ENCODE data around the gene KIF3A.
A peak's percentile ranks its signal among the peaks of the same experiment; 100 is the strongest.

The KIF3A gene

GRCh38 chr5:132776131-132776937 is 39.0 kb upstream of the KIF3A start:
- Histone ChIP-seq H3K4me3 (ENCODE audit: control insufficient read depth in 1 of 7, extremely low read depth in 1 of 7, insufficient read depth in 4 of 7, low read depth in 2 of 7, low read length in 6 of 7) (peak overlapping the region; percentile 51 to 81 (median 66)), H3K36me3 (ENCODE audit: control insufficient read depth in 4 of 4, insufficient read depth in 4 of 4, low read length in 3 of 4) (no peaks in the 10 kb centered on the region), H3K27ac (ENCODE audit: insufficient read depth in 1 of 2, low read depth in 1 of 2, low read length in 2 of 2, poor library complexity in 1 of 2, severe bottlenecking in 2 of 2) (peak overlapping the region in 1 of 2 experiments; percentile 56), H3K4me1 (ENCODE audit: control extremely low read depth in 1 of 4, control insufficient read depth in 4 of 4, insufficient read depth in 4 of 4, low read length in 3 of 4) (peaks cover 0 to 18% (median 16%) of the 10 kb centered on the region in 4 experiments), H3K9me3 (ENCODE audit: control extremely low read depth in 1 of 5, control insufficient read depth in 4 of 5, insufficient read depth in 2 of 5, low read depth in 1 of 5, low read length in 4 of 5) (no peaks in the 10 kb centered on the region), H3K27me3 (replicated peaks in 2 of 5; ENCODE audit: control insufficient read depth in 4 of 5, insufficient read depth in 5 of 5, low read length in 4 of 5) (peaks cover 3 to 60% (median 41%) of the 10 kb centered on the region in 5 experiments)
- WGBS (ENCODE audit: insufficient coverage), result 15% methylated on average over 38 of the region's 39 CpGs
- ChIA-PET POLR2A (no interaction called here), CTCF (interaction anchor here (1.2 to 3.2 kb wide), 4 partner anchors 19 to 107 kb away, joined by 3 to 10 read pairs (median 4); no protein-coding TSS in a partner anchor)
- peak in 2 of 3 donors; percentile 24 to 41 for DNase-seq

GRCh38 chr5:132775476-132775961 is 38.2 kb upstream of the KIF3A start:
- CTCF ChIA-PET, result interaction anchor here (0.9 to 3.2 kb wide), 5 partner anchors 18 to 108 kb away, joined by 3 to 10 read pairs (median 3); no protein-coding TSS in a partner anchor
- Histone ChIP-seq H3K9me3 (ENCODE audit: control extremely low read depth in 1 of 5, control insufficient read depth in 4 of 5, insufficient read depth in 2 of 5, low read depth in 1 of 5, low read length in 4 of 5) (no peaks in the 10 kb centered on the region), H3K36me3 (ENCODE audit: control insufficient read depth in 4 of 4, insufficient read depth in 4 of 4, low read length in 3 of 4) (no peaks in the 10 kb centered on the region), H3K27me3 (replicated peaks in 2 of 5; ENCODE audit: control insufficient read depth in 4 of 5, insufficient read depth in 5 of 5, low read length in 4 of 5) (peaks cover 3 to 55% (median 42%) of the 10 kb centered on the region in 5 experiments), H3K27ac (ENCODE audit: insufficient read depth in 1 of 2, low read depth in 1 of 2, low read length in 2 of 2, poor library complexity in 1 of 2, severe bottlenecking in 2 of 2) (peak overlapping the region in 1 of 2 experiments; percentile 56), H3K4me3 (ENCODE audit: control insufficient read depth in 1 of 7, extremely low read depth in 1 of 7, insufficient read depth in 4 of 7, low read depth in 2 of 7, low read length in 6 of 7) (no peak overlapping the region), H3K4me1 (ENCODE audit: control extremely low read depth in 1 of 4, control insufficient read depth in 4 of 4, insufficient read depth in 4 of 4, low read length in 3 of 4) (peaks cover 0 to 18% (median 14%) of the 10 kb centered on the region in 4 experiments)
- WGBS (ENCODE audit: insufficient coverage), result 85% methylated on average over 2 of the region's 7 CpGs
- POLR2A ChIA-PET, result no interaction called here
- DNase-seq, result no peak

- Histone ChIP-seq H3K4me1 (ENCODE audit: control extremely low read depth in 1 of 4, control insufficient read depth in 4 of 4, insufficient read depth in 4 of 4, low read length in 3 of 4) (peaks cover 0 to 18% (median 14%) of the 10 kb centered on the region in 4 experiments), H3K36me3 (ENCODE audit: control insufficient read depth in 4 of 4, insufficient read depth in 4 of 4, low read length in 3 of 4) (no peaks in the 10 kb centered on the region), H3K27me3 (replicated peaks in 2 of 5; ENCODE audit: control insufficient read depth in 4 of 5, insufficient read depth in 5 of 5, low read length in 4 of 5) (peaks cover 2 to 53% (median 42%) of the 10 kb centered on the region in 5 experiments), H3K9me3 (ENCODE audit: control extremely low read depth in 1 of 5, control insufficient read depth in 4 of 5, insufficient read depth in 2 of 5, low read depth in 1 of 5, low read length in 4 of 5) (no peaks in the 10 kb centered on the region), H3K27ac (ENCODE audit: insufficient read depth in 1 of 2, low read depth in 1 of 2, low read length in 2 of 2, poor library complexity in 1 of 2, severe bottlenecking in 2 of 2) (no peak overlapping the region), H3K4me3 (ENCODE audit: control insufficient read depth in 1 of 7, extremely low read depth in 1 of 7, insufficient read depth in 4 of 7, low read depth in 2 of 7, low read length in 6 of 7) (no peak overlapping the region)
- WGBS (ENCODE audit: insufficient coverage), result 100% methylated on average over 4 of the region's 5 CpGs
- CTCF ChIA-PET, result interaction anchor here (0.9 to 3.2 kb wide), 4 partner anchors 18 to 37 kb away, joined by 3 to 10 read pairs (median 6); no protein-coding TSS in a partner anchor
- DNase-seq, result no peak
- POLR2A ChIA-PET, result no interaction called here
These were observed 37.5 kb upstream of the KIF3A start for GRCh38 chr5:132774896-132775295.

- ChIA-PET CTCF (interaction anchor here (0.9 to 3.2 kb wide), 6 partner anchors 9 to 37 kb away, joined by 3 to 10 read pairs (median 4); no protein-coding TSS in a partner anchor), POLR2A (no interaction called here)
- no peak overlapping the region for H3K27ac ChIP-seq (ENCODE audit: insufficient read depth in 1 of 2, low read depth in 1 of 2, low read length in 2 of 2, poor library complexity in 1 of 2, severe bottlenecking in 2 of 2)
- 100% methylated on average over 1 of the region's 3 CpGs for WGBS (ENCODE audit: insufficient coverage)
- H3K27me3 ChIP-seq (replicated peaks in 2 of 5; ENCODE audit: control insufficient read depth in 4 of 5, insufficient read depth in 5 of 5, low read length in 4 of 5), result peaks cover 0 to 51% (median 39%) of the 10 kb centered on the region in 5 experiments
- H3K9me3 ChIP-seq (ENCODE audit: control extremely low read depth in 1 of 5, control insufficient read depth in 4 of 5, insufficient read depth in 2 of 5, low read depth in 1 of 5, low read length in 4 of 5), result no peaks in the 10 kb centered on the region
- no peaks in the 10 kb centered on the region for H3K36me3 ChIP-seq (ENCODE audit: control insufficient read depth in 4 of 4, insufficient read depth in 4 of 4, low read length in 3 of 4)
- H3K4me1 ChIP-seq (ENCODE audit: control extremely low read depth in 1 of 4, control insufficient read depth in 4 of 4, insufficient read depth in 4 of 4, low read length in 3 of 4), result peaks cover 0 to 18% (median 14%) of the 10 kb centered on the region in 4 experiments
- no peak for DNase-seq
- no peak overlapping the region for H3K4me3 ChIP-seq (ENCODE audit: control insufficient read depth in 1 of 7, extremely low read depth in 1 of 7, insufficient read depth in 4 of 7, low read depth in 2 of 7, low read length in 6 of 7)
These were observed 37.1 kb upstream of the KIF3A start for GRCh38 chr5:132774406-132774805.

- CTCF ChIA-PET, result interaction anchor here (0.9 to 3.2 kb wide), 6 partner anchors 9 to 44 kb away, joined by 3 to 10 read pairs (median 4); no protein-coding TSS in a partner anchor
- WGBS (ENCODE audit: insufficient coverage), result 77% methylated on average over 8 of the region's 12 CpGs
- Histone ChIP-seq H3K36me3 (ENCODE audit: control insufficient read depth in 4 of 4, insufficient read depth in 4 of 4, low read length in 3 of 4) (no peaks in the 10 kb centered on the region), H3K27me3 (replicated peaks in 2 of 5; ENCODE audit: control insufficient read depth in 4 of 5, insufficient read depth in 5 of 5, low read length in 4 of 5) (peaks cover 0 to 44% (median 33%) of the 10 kb centered on the region in 5 experiments), H3K4me1 (ENCODE audit: control extremely low read depth in 1 of 4, control insufficient read depth in 4 of 4, insufficient read depth in 4 of 4, low read length in 3 of 4) (peaks cover 0 to 18% (median 14%) of the 10 kb centered on the region in 4 experiments), H3K27ac (ENCODE audit: insufficient read depth in 1 of 2, low read depth in 1 of 2, low read length in 2 of 2, poor library complexity in 1 of 2, severe bottlenecking in 2 of 2) (no peak overlapping the region), H3K4me3 (ENCODE audit: control insufficient read depth in 1 of 7, extremely low read depth in 1 of 7, insufficient read depth in 4 of 7, low read depth in 2 of 7, low read length in 6 of 7) (no peak overlapping the region), H3K9me3 (ENCODE audit: control extremely low read depth in 1 of 5, control insufficient read depth in 4 of 5, insufficient read depth in 2 of 5, low read depth in 1 of 5, low read length in 4 of 5) (no peaks in the 10 kb centered on the region)
- peak in 2 of 3 donors; percentile 38 to 63 for DNase-seq
- POLR2A ChIA-PET, result no interaction called here
These were observed 36.4 kb upstream of the KIF3A start for GRCh38 chr5:132773601-132774355.

GRCh38 chr5:132773114-132773513 is 35.8 kb upstream of the KIF3A start:
- Histone ChIP-seq H3K27ac (ENCODE audit: insufficient read depth in 1 of 2, low read depth in 1 of 2, low read length in 2 of 2, poor library complexity in 1 of 2, severe bottlenecking in 2 of 2) (no peak overlapping the region), H3K36me3 (ENCODE audit: control insufficient read depth in 4 of 4, insufficient read depth in 4 of 4, low read length in 3 of 4) (no peaks in the 10 kb centered on the region), H3K9me3 (ENCODE audit: control extremely low read depth in 1 of 5, control insufficient read depth in 4 of 5, insufficient read depth in 2 of 5, low read depth in 1 of 5, low read length in 4 of 5) (no peaks in the 10 kb centered on the region), H3K4me1 (ENCODE audit: control extremely low read depth in 1 of 4, control insufficient read depth in 4 of 4, insufficient read depth in 4 of 4, low read length in 3 of 4) (peaks cover 0 to 18% (median 14%) of the 10 kb centered on the region in 4 experiments), H3K27me3 (replicated peaks in 2 of 5; ENCODE audit: control insufficient read depth in 4 of 5, insufficient read depth in 5 of 5, low read length in 4 of 5) (peaks cover 0 to 38% (median 28%) of the 10 kb centered on the region in 5 experiments), H3K4me3 (ENCODE audit: control insufficient read depth in 1 of 7, extremely low read depth in 1 of 7, insufficient read depth in 4 of 7, low read depth in 2 of 7, low read length in 6 of 7) (no peak overlapping the region)
- ChIA-PET CTCF (interaction anchor here (0.9 to 3.2 kb wide), 6 partner anchors 8 to 44 kb away, joined by 3 to 10 read pairs (median 4); no protein-coding TSS in a partner anchor), POLR2A (interaction anchor here (0.6 kb wide), 1 partner anchor 36 kb away, joined by 3 read pairs; the partner anchor contains the start of gene KIF3A)
- DNase-seq, result no peak
- WGBS (ENCODE audit: insufficient coverage), result 100% methylated on average over 4 of the region's 5 CpGs

Data from common myeloid progenitor, CD34-positive (primary cell).